B cell (primary cell): ENCODE measurements around the gene SPIRE1.

Experiments used
- CTCF ChIP-seq: fragments of 200-600 bp; IDR thresholded peaks from one replicate; pipeline ENCODE4 v1.8.0; 2022; ENCODE audit warnings: antibody characterized with exemption, mild to moderate bottlenecking
- EZH2 ChIP-seq: IDR thresholded peaks from 2 replicates; pipeline ENCODE4 v1.6.1; 2012; ENCODE audit warnings: borderline replicate concordance, low read depth, mild to moderate bottlenecking, moderate library complexity, low read length; ENCODE audit not compliant: insufficient read depth, poor library complexity, severe bottlenecking

DNA sequence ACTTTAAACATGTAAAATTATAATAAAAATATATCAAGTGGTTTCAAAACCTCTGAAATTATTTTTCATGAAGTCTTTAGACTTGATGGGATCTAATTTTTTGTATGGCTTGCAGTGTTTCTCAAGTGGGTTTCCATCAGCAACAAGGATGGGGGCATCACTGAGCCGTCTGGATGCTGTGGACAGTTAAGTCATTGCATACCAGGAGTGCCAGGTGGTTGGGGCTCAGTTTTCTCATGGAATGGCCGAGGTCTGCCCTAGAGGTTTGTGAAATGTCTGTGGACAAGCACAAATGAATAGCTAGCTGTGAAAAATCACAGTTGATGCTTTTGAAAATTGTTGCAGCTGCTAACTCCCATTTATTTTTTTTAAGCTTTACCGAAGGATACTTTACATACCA lies 248.4 kb downstream of the SPIRE1 start:
- no peak for TF ChIP-seq CTCF
- TF ChIP-seq EZH2, result no peak
